Natural killer cell (primary cell): ENCODE measurements around the gene DYSF. TPM values are rescaled to one million over a fixed set of nuclear protein-coding genes. Genes with fewer than 3 reads are reported as not detected.

ENCODE experiments used
- ATAC-seq, 3 donors: fragments of 150-1000 bp in 2 of 3; fragments of 200-7000 bp in 1 of 3; cut with Tn5 transposase; 1 replicate in 1 of 3; 2 replicates in 2 of 3; pipeline ENCODE4 v1.10.0; 2021; ENCODE audit warnings: mild to moderate bottlenecking in 2 of 3, moderate library complexity in 2 of 3
- DNase-seq, 2 donors: peaks; one replicate each; pipeline versions ENCODE4 v3.0.0 to v3.0.0-alpha.2; 2013 to 2021; ENCODE audit warnings: mixed read lengths in 1 of 2
- H3K27ac ChIP-seq: one replicate; pipeline ENCODE4 v1.5.1; 2013; ENCODE audit warnings: mild to moderate bottlenecking, low read length
- H3K27me3 ChIP-seq: one replicate; pipeline ENCODE4 v1.6.1; 2013; ENCODE audit warnings: low read length; ENCODE audit not compliant: control insufficient read depth, insufficient read depth
- H3K36me3 ChIP-seq: one replicate; pipeline ENCODE4 v1.6.1; 2013; ENCODE audit warnings: low read length; ENCODE audit not compliant: control insufficient read depth, insufficient read depth
- H3K4me1 ChIP-seq: one replicate; pipeline ENCODE4 v1.6.1; 2013; ENCODE audit warnings: low read length; ENCODE audit not compliant: control insufficient read depth, insufficient read depth
- H3K4me3 ChIP-seq: one replicate; pipeline ENCODE4 v1.5.1; 2013; ENCODE audit warnings: low read length
- H3K9me3 ChIP-seq: one replicate; pipeline ENCODE4 v1.6.1; 2013; ENCODE audit warnings: low read length; ENCODE audit not compliant: control insufficient read depth, insufficient read depth
- H3K27ac Mint-ChIP-seq, 2 donors: one replicate each; pipeline ENCODE4 v1.8.0; 2022; ENCODE audit warnings: mild to moderate bottlenecking in 2 of 2, mixed read lengths in 2 of 2, moderate library complexity in 1 of 2
- H3K27me3 Mint-ChIP-seq, 2 donors: one replicate each; pipeline ENCODE4 v1.8.0; 2022; ENCODE audit warnings: low read depth in 2 of 2, mixed read lengths in 2 of 2
- H3K36me3 Mint-ChIP-seq: one replicate; pipeline ENCODE4 v1.8.0; 2022; ENCODE audit warnings: mixed read lengths
- H3K4me1 Mint-ChIP-seq, 2 donors: one replicate each; pipeline ENCODE4 v1.8.0; 2022; ENCODE audit warnings: mixed read lengths in 2 of 2
- H3K4me3 Mint-ChIP-seq: one replicate; pipeline ENCODE4 v1.8.0; 2022; ENCODE audit warnings: mild to moderate bottlenecking, moderate library complexity, mixed read lengths
- H3K9me3 Mint-ChIP-seq, 2 donors: one replicate each; pipeline ENCODE4 v1.8.0; 2022; ENCODE audit warnings: mixed read lengths in 2 of 2
- CTCF ChIP-seq: fragments of 200-600 bp; IDR thresholded peaks from one replicate; pipeline ENCODE4 v1.8.0; 2022; ENCODE audit warnings: antibody characterized with exemption
- WGBS: methylation state at CpG from one replicate; pipeline ENCODE4 v1.1.7; 2013; ENCODE audit warnings: missing lambda C conversion rate; ENCODE audit not compliant: insufficient coverage; 5-methylcytosine and 5-hydroxymethylcytosine counted together
- intact Hi-C: fragments of 100-400 bp; cut with micrococcal nuclease; formaldehyde crosslinking; loops from one replicate; pipeline ENCODE4 v1.14.2; 2022
- total RNA-seq, 4 donors: library from RNA; stranded (reverse); fragments of 120-200 nt in 1 of 4; gene quantifications; one replicate each; pipeline versions ENCODE4 v1.2.3 to v1.2.4, GENCODE V29; 2013 to 2022

Gene DYSF
- total RNA-seq, 3 donors from 2014 or later (not counting 1 experiment from before 2014, with no cell fraction given): 11.4 to 19.5 (median 12.4) TPM

GRCh38 chr2:71615767-71616730 is 162.7 kb downstream of the DYSF start:
- no peak overlapping the region for H3K4me3 ChIP-seq
- Mint-ChIP-seq H3K4me3 (no peak overlapping the region), H3K27ac (no peak overlapping the region), H3K36me3 (no peaks in the 10 kb centered on the region), H3K4me1 (no peaks in the 10 kb centered on the region), H3K9me3 (no peaks in the 10 kb centered on the region), H3K27me3 (no peaks in the 10 kb centered on the region)
- DNase-seq (no peak), ATAC-seq (no peak)
- H3K27me3 ChIP-seq: no peaks in the 10 kb centered on the region
- no peak for TF ChIP-seq CTCF
- peaks cover 12% of the 10 kb centered on the region for H3K9me3 ChIP-seq
- peaks cover 2% of the 10 kb centered on the region for H3K36me3 ChIP-seq
- WGBS: 87% methylated on average over 11 of the region's 13 CpGs
- H3K4me1 ChIP-seq: no peaks in the 10 kb centered on the region
- H3K27ac ChIP-seq: no peak overlapping the region
- intact Hi-C loops: no loop called here

GRCh38 chr2:71617266-71617665 is 163.9 kb downstream of the DYSF start:
- Histone ChIP-seq H3K27me3 (no peaks in the 10 kb centered on the region), H3K9me3 (peaks cover 12% of the 10 kb centered on the region), H3K4me1 (no peaks in the 10 kb centered on the region), H3K4me3 (no peak overlapping the region), H3K27ac (no peak overlapping the region), H3K36me3 (no peaks in the 10 kb centered on the region)
- H3K27me3 Mint-ChIP-seq: no peaks in the 10 kb centered on the region
- intact Hi-C loops: no loop called here
- TF ChIP-seq CTCF: no peak
- no peaks in the 10 kb centered on the region for H3K36me3 Mint-ChIP-seq
- H3K9me3 Mint-ChIP-seq: no peaks in the 10 kb centered on the region
- DNase-seq: peak in 1 of 2 donors; percentile 7
- H3K27ac Mint-ChIP-seq: no peak overlapping the region
- no peak overlapping the region for H3K4me3 Mint-ChIP-seq
- ATAC-seq: peak in 1 of 3 donors; percentile 18
- 94% methylated on average over 5 of the region's 5 CpGs for WGBS
- H3K4me1 Mint-ChIP-seq: no peaks in the 10 kb centered on the region

- no peaks in the 10 kb centered on the region for H3K36me3 ChIP-seq
- H3K9me3 ChIP-seq: peaks cover 12% of the 10 kb centered on the region
- ATAC-seq: peak in 2 of 3 donors; percentile 39 to 53
- H3K27me3 Mint-ChIP-seq: peaks cover 0 to 4% of the 10 kb centered on the region in 2 donors
- H3K36me3 Mint-ChIP-seq: no peaks in the 10 kb centered on the region
- no peak overlapping the region for H3K27ac Mint-ChIP-seq
- H3K27ac ChIP-seq: peak overlapping the region; percentile 33
- H3K9me3 Mint-ChIP-seq: no peaks in the 10 kb centered on the region
- H3K27me3 ChIP-seq: no peaks in the 10 kb centered on the region
- H3K4me3 ChIP-seq: no peak overlapping the region
- WGBS: 79% methylated on average over 12 of the region's 12 CpGs
- TF ChIP-seq CTCF: no peak
- H3K4me1 Mint-ChIP-seq: no peaks in the 10 kb centered on the region
- H3K4me3 Mint-ChIP-seq: no peak overlapping the region
- no peaks in the 10 kb centered on the region for H3K4me1 ChIP-seq
- DNase-seq: peak; percentile 8 to 12
- intact Hi-C loops: no loop called here
Observed at GRCh38 chr2:71618327-71619113, 165.2 kb downstream of the DYSF start.
